Measurements from ENCODE around the gene LEMD2.

Gene LEMD2

GRCh38 chr6:33794910-33795623 lies 6.1 kb upstream of the LEMD2 start:
- no peak for DNase-seq (ENCODE audit: low read depth)

GRCh38 chr6:33792981-33793380 lies 4.1 kb upstream of the LEMD2 start:
- no peak for DNase-seq (ENCODE audit: low read depth)

- DNase-seq (ENCODE audit: low read depth), result no peak
Measured at GRCh38 chr6:33791620-33792019, 2.7 kb upstream of the LEMD2 start.

GRCh38 chr6:33790910-33791309 lies 2.0 kb upstream of the LEMD2 start:
- DNase-seq (ENCODE audit: low read depth), result no peak

GRCh38 chr6:33790379-33790778 lies 1.4 kb upstream of the LEMD2 start:
- no peak for DNase-seq (ENCODE audit: low read depth)

GRCh38 chr6:33789550-33789895 lies 593 bp upstream of the LEMD2 start:
- no peak for DNase-seq (ENCODE audit: low read depth)

- DNase-seq (ENCODE audit: low read depth), result peak; percentile 35
Measured at GRCh38 chr6:33787954-33788693, 806 bp downstream of the LEMD2 start.

- DNase-seq (ENCODE audit: low read depth), result no peak
Measured at GRCh38 chr6:33787346-33787953, 1.5 kb downstream of the LEMD2 start.

- no peak for DNase-seq (ENCODE audit: low read depth)
Measured at GRCh38 chr6:33786736-33787135, 2.2 kb downstream of the LEMD2 start.

- DNase-seq (ENCODE audit: low read depth), result no peak
Measured at GRCh38 chr6:33785778-33786177, 3.2 kb downstream of the LEMD2 start.

GRCh38 chr6:33784787-33785186 lies 4.1 kb downstream of the LEMD2 start:
- DNase-seq (ENCODE audit: low read depth), result no peak

- no peak for DNase-seq (ENCODE audit: low read depth)
Measured at GRCh38 chr6:33783781-33784520, 5.0 kb downstream of the LEMD2 start.

- DNase-seq (ENCODE audit: low read depth), result no peak
Measured at GRCh38 chr6:33782561-33782960, 6.4 kb downstream of the LEMD2 start.

- no peak for DNase-seq (ENCODE audit: low read depth)
Measured at GRCh38 chr6:33781131-33781975, 7.6 kb downstream of the LEMD2 start.

GRCh38 chr6:33779895-33780294 lies 9.0 kb downstream of the LEMD2 start:
- DNase-seq (ENCODE audit: low read depth), result no peak

- no peak for DNase-seq (ENCODE audit: low read depth)
Measured at GRCh38 chr6:33779290-33779689, 9.6 kb downstream of the LEMD2 start.

GRCh38 chr6:33778444-33779121 lies 10.3 kb downstream of the LEMD2 start:
- no peak for DNase-seq (ENCODE audit: low read depth)

GRCh38 chr6:33777398-33778388 lies 11.2 kb downstream of the LEMD2 start:
- no peak for DNase-seq (ENCODE audit: low read depth)

GRCh38 chr6:33776764-33777163 lies 12.2 kb downstream of the LEMD2 start:
- DNase-seq (ENCODE audit: low read depth), result no peak

- DNase-seq (ENCODE audit: low read depth), result no peak
Measured at GRCh38 chr6:33776186-33776585, 12.7 kb downstream of the LEMD2 start.

Measured in stimulated activated CD8-positive, alpha-beta memory T cell treated with anti-CD3 and anti-CD28 coated beads, Interleukin-12 subunit alpha, Interleukin-12 subunit beta, amount 100 ng/mL, for 1 hour (primary cell).